Activated B cell treated with CpG ODN at 0.5 μM for 24 hours (primary cell): Measurements from ENCODE around the gene GNG3. TPM values are rescaled to one million over a fixed set of nuclear protein-coding genes. Genes with fewer than 3 reads are reported as not detected.

Experiments
- ATAC-seq: fragments of 200-7000 bp; cut with Tn5 transposase; one replicate; pipeline ENCODE4 v1.10.0; 2021; ENCODE audit warnings: low read depth, mild to moderate bottlenecking, moderate library complexity
- CTCF ChIA-PET: fragments of 350-600 bp; sonication (Branson Sonifier 250); formaldehyde crosslinking; loops from one replicate; lab custom pipeline; 2021; ENCODE audit warnings: antibody characterized with exemption; lab: Charles Lee
- POLR2A ChIA-PET: fragments of 350-600 bp; sonication (Branson Sonifier 250); formaldehyde crosslinking; loops from one replicate; lab custom pipeline; 2021; ENCODE audit warnings: antibody characterized with exemption; lab: Charles Lee
- DNase-seq: peaks from one replicate; pipeline ENCODE4 v3.0.0; 2022
- H3K27ac Mint-ChIP-seq: one replicate; pipeline ENCODE4 v1.8.0; 2020; ENCODE audit warnings: mixed read lengths
- H3K27me3 Mint-ChIP-seq: one replicate; pipeline ENCODE4 v1.8.0; 2021; ENCODE audit warnings: mixed read lengths
- H3K36me3 Mint-ChIP-seq: one replicate; pipeline ENCODE4 v1.8.0; 2021; ENCODE audit warnings: low read depth, mixed read lengths
- H3K4me1 Mint-ChIP-seq: one replicate; pipeline ENCODE4 v1.8.0; 2021; ENCODE audit warnings: mixed read lengths
- H3K4me3 Mint-ChIP-seq: one replicate; pipeline ENCODE4 v1.8.0; 2020; ENCODE audit warnings: mild to moderate bottlenecking, mixed read lengths
- H3K9me3 Mint-ChIP-seq: one replicate; pipeline ENCODE4 v1.8.0; 2020; ENCODE audit warnings: mixed read lengths
- CTCF ChIP-seq: fragments of 200-600 bp; IDR thresholded peaks from one replicate; pipeline ENCODE4 v1.8.0; 2022; ENCODE audit warnings: antibody characterized with exemption, mild to moderate bottlenecking
- intact Hi-C: fragments of 100-400 bp; cut with micrococcal nuclease; formaldehyde crosslinking; loops from one replicate; pipeline ENCODE4 v1.15.1; 2024
- total RNA-seq: library from RNA; stranded (reverse); gene quantifications from 2 replicates; pipeline ENCODE4 v1.2.3, GENCODE V29; 2022

GNG3 gene
- total RNA-seq, 1 donor from 2014 or later: 1.8 TPM

GRCh38 chr11:62715150-62716130 is 8.0 kb downstream of the GNG3 start:
- POLR2A ChIA-PET: interaction anchor here (0.5 to 1.7 kb wide), 6 partner anchors 11 to 44 kb away, joined by 3 to 12 read pairs (median 4); partner anchors contain the start of genes HNRNPUL2, TTC9C and ZBTB3
- H3K27me3 Mint-ChIP-seq: no peaks in the 10 kb centered on the region
- DNase-seq (no peak), ATAC-seq (no peak)
- H3K9me3 Mint-ChIP-seq: no peaks in the 10 kb centered on the region
- peaks cover 92% of the 10 kb centered on the region for H3K36me3 Mint-ChIP-seq
- TF ChIP-seq CTCF: no peak
- no peak overlapping the region for H3K4me3 Mint-ChIP-seq
- H3K27ac Mint-ChIP-seq: no peak overlapping the region
- intact Hi-C loops: no loop called here
- CTCF ChIA-PET: no interaction called here
- H3K4me1 Mint-ChIP-seq: peaks cover 17% of the 10 kb centered on the region

GRCh38 chr11:62716206-62716605 is 8.7 kb downstream of the GNG3 start:
- no peak for ATAC-seq
- H3K4me3 Mint-ChIP-seq: no peak overlapping the region
- no peak for TF ChIP-seq CTCF
- DNase-seq: no peak
- H3K36me3 Mint-ChIP-seq: peaks cover 92% of the 10 kb centered on the region
- POLR2A ChIA-PET: interaction anchor here (0.5 to 0.8 kb wide), 4 partner anchors 10 to 43 kb away, joined by 3 to 10 read pairs (median 4); partner anchors contain the start of genes HNRNPUL2 and TTC9C
- no peaks in the 10 kb centered on the region for H3K27me3 Mint-ChIP-seq
- H3K27ac Mint-ChIP-seq: no peak overlapping the region
- no peaks in the 10 kb centered on the region for H3K9me3 Mint-ChIP-seq
- intact Hi-C loops: no loop called here
- peaks cover 20% of the 10 kb centered on the region for H3K4me1 Mint-ChIP-seq
- CTCF ChIA-PET: no interaction called here

GRCh38 chr11:62716816-62717215 is 9.3 kb downstream of the GNG3 start:
- DNase-seq: no peak
- intact Hi-C loops: no loop called here
- no peak for TF ChIP-seq CTCF
- peaks cover 94% of the 10 kb centered on the region for H3K36me3 Mint-ChIP-seq
- H3K4me1 Mint-ChIP-seq: peaks cover 20% of the 10 kb centered on the region
- H3K27me3 Mint-ChIP-seq: no peaks in the 10 kb centered on the region
- ChIA-PET POLR2A (interaction anchor here (1.8 kb wide), 1 partner anchor 10 kb away, joined by 6 read pairs; the partner anchor contains the start of gene HNRNPUL2), CTCF (no interaction called here)
- ATAC-seq: no peak
- no peak overlapping the region for H3K27ac Mint-ChIP-seq
- H3K4me3 Mint-ChIP-seq: no peak overlapping the region
- H3K9me3 Mint-ChIP-seq: no peaks in the 10 kb centered on the region

GRCh38 chr11:62719302-62719978 is 12.0 kb downstream of the GNG3 start:
- peaks cover 17% of the 10 kb centered on the region for H3K4me1 Mint-ChIP-seq
- DNase-seq: no peak
- TF ChIP-seq CTCF: no peak
- no peak overlapping the region for H3K27ac Mint-ChIP-seq
- ATAC-seq: no peak
- H3K36me3 Mint-ChIP-seq: peaks cover 98% of the 10 kb centered on the region
- intact Hi-C loops: no loop called here
- H3K27me3 Mint-ChIP-seq: no peaks in the 10 kb centered on the region
- H3K4me3 Mint-ChIP-seq: no peak overlapping the region
- H3K9me3 Mint-ChIP-seq: no peaks in the 10 kb centered on the region
- ChIA-PET POLR2A (interaction anchor here (0.7 to 1.6 kb wide), 4 partner anchors 8 to 112 kb away, joined by 3 to 5 read pairs (median 4); partner anchors contain the start of genes GANAB, HNRNPUL2 and STX5), CTCF (no interaction called here)

GRCh38 chr11:62721994-62722393 is 14.5 kb downstream of the GNG3 start:
- H3K4me3 Mint-ChIP-seq: no peak overlapping the region
- TF ChIP-seq CTCF: no peak

More at GRCh38 chr11:62721994-62722393, 14.5 kb downstream of the GNG3 start:
- no peaks in the 10 kb centered on the region for H3K27me3 Mint-ChIP-seq
- CTCF ChIA-PET: no interaction called here
- intact Hi-C loops: no loop called here
- H3K27ac Mint-ChIP-seq: peak overlapping the region; percentile 35
- H3K36me3 Mint-ChIP-seq: peaks cover 93% of the 10 kb centered on the region
- DNase-seq: no peak
- H3K4me1 Mint-ChIP-seq: peaks cover 36% of the 10 kb centered on the region
- H3K9me3 Mint-ChIP-seq: no peaks in the 10 kb centered on the region
- ATAC-seq: no peak
- POLR2A ChIA-PET: interaction anchor here (0.7 kb wide), 1 partner anchor 102 kb away, joined by 3 read pairs; no protein-coding TSS in a partner anchor
